DOHH2 (cell line): ENCODE results near the gene LATS1.

Source experiments
- H3F3A ChIP-seq: fragments of 200-600 bp; sonication (generic), shearing (Covaris generic); 2 replicates; pipeline ENCODE4 v1.6.0; 2016; ENCODE audit warnings: antibody characterized with exemption, mild to moderate bottlenecking; ENCODE audit not compliant: control insufficient read depth, insufficient read depth
- H3K27ac ChIP-seq: fragments of 200-600 bp; sonication (generic); 2 replicates; pipeline ENCODE4 v1.5.1; 2014; ENCODE audit warnings: low read depth, mild to moderate bottlenecking, low read length, moderate library complexity
- H3K27me3 ChIP-seq: fragments of 200-600 bp; sonication (generic); 2 replicates; pipeline ENCODE4 v1.6.1; 2014; ENCODE audit warnings: mild to moderate bottlenecking, low read length, mixed read lengths; ENCODE audit not compliant: control insufficient read depth
- H3K36me3 ChIP-seq: fragments of 200-600 bp; sonication (generic); 2 replicates; pipeline ENCODE4 v1.6.1; 2014; ENCODE audit warnings: mild to moderate bottlenecking, low read length, moderate library complexity, mixed read lengths; ENCODE audit not compliant: control insufficient read depth
- H3K4me1 ChIP-seq: fragments of 200-600 bp; sonication (generic); 2 replicates; pipeline ENCODE4 v1.6.1; 2014; ENCODE audit warnings: mild to moderate bottlenecking, low read length, mixed read lengths; ENCODE audit not compliant: control insufficient read depth
- H3K4me2 ChIP-seq: fragments of 200-600 bp; sonication (generic); 2 replicates; pipeline ENCODE4 v1.6.0; 2014; ENCODE audit warnings: mild to moderate bottlenecking, low read length, moderate library complexity
- H3K4me3 ChIP-seq: fragments of 200-600 bp; sonication (generic); 2 replicates; pipeline ENCODE4 v1.5.1; 2014; ENCODE audit warnings: mild to moderate bottlenecking, low read length, mixed read lengths
- H3K79me2 ChIP-seq: fragments of 200-600 bp; sonication (generic); 2 replicates; pipeline ENCODE4 v1.6.1; 2014; ENCODE audit warnings: mild to moderate bottlenecking, low read length, mixed read lengths; ENCODE audit not compliant: control insufficient read depth
- H3K9me2 ChIP-seq: fragments of 200-600 bp; sonication (generic); replicated peaks from 2 replicates; pipeline ENCODE4 v1.6.1; 2014; ENCODE audit warnings: mild to moderate bottlenecking, low read length, mixed read lengths; ENCODE audit not compliant: control insufficient read depth
- H3K9me3 ChIP-seq: fragments of 200-600 bp; sonication (generic); 2 replicates; pipeline ENCODE4 v1.6.1; 2014; ENCODE audit warnings: antibody characterized with exemption, low read length, mixed read lengths; ENCODE audit not compliant: control insufficient read depth, insufficient read depth
- H4K20me1 ChIP-seq: fragments of 200-600 bp; sonication (generic); 2 replicates; pipeline ENCODE4 v1.6.0; 2014; ENCODE audit warnings: low read depth, mild to moderate bottlenecking, antibody characterized with exemption, low read length, moderate library complexity; ENCODE audit not compliant: control insufficient read depth, insufficient read depth
- EZH2phosphoT487 ChIP-seq: fragments of 200-600 bp; sonication (generic); IDR thresholded peaks from 2 replicates; pipeline ENCODE4 v1.6.1; 2017; ENCODE audit warnings: borderline replicate concordance, mild to moderate bottlenecking, antibody characterized with exemption, low read length, moderate library complexity, mixed read lengths
- TF ChIP-seq, protein P1 (sequence below): fragments of 200-600 bp; sonication (generic); IDR thresholded peaks from one replicate; pipeline ENCODE4 v1.5.1; 2014; ENCODE audit warnings: antibody characterized with exemption, mild to moderate bottlenecking, low read depth, low read length; ENCODE audit not compliant: poor library complexity, severe bottlenecking

The LATS1 gene

DNA sequence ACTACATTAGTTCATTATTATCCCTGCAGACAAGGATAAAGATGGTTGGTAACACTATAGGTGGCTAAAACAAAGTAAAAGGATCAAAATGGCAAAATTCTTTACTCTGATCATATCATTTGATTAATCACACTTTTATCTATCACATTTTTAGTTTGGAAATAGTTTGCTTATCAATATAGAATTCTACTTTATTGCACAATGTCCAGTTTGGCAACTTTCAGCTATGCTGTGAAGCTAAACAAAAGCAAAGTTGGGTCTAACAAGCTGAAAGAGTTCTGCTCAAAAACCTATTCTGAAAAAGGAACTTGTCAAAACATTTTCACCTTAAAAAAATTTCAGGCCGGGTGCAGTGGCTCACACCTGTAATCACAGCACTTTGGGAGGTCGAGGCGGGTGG lies 7.9 kb upstream of the LATS1 start:
- H3K9me3 ChIP-seq = no peaks in the 10 kb centered on the region
- peaks cover 12% of the 10 kb centered on the region; the same call in 1 of the 2 replicates for H3F3A ChIP-seq
- H3K4me1 ChIP-seq = no peaks in the 10 kb centered on the region
- H3K9me2 ChIP-seq = no peaks in the 10 kb centered on the region
- H3K4me3 ChIP-seq = no peak overlapping the region
- H3K36me3 ChIP-seq = peaks cover 65% of the 10 kb centered on the region
- H3K27me3 ChIP-seq = no peaks in the 10 kb centered on the region
- no peak overlapping the region for H3K27ac ChIP-seq
- no peaks in the 10 kb centered on the region for H3K79me2 ChIP-seq
- TF ChIP-seq, protein P1, sequence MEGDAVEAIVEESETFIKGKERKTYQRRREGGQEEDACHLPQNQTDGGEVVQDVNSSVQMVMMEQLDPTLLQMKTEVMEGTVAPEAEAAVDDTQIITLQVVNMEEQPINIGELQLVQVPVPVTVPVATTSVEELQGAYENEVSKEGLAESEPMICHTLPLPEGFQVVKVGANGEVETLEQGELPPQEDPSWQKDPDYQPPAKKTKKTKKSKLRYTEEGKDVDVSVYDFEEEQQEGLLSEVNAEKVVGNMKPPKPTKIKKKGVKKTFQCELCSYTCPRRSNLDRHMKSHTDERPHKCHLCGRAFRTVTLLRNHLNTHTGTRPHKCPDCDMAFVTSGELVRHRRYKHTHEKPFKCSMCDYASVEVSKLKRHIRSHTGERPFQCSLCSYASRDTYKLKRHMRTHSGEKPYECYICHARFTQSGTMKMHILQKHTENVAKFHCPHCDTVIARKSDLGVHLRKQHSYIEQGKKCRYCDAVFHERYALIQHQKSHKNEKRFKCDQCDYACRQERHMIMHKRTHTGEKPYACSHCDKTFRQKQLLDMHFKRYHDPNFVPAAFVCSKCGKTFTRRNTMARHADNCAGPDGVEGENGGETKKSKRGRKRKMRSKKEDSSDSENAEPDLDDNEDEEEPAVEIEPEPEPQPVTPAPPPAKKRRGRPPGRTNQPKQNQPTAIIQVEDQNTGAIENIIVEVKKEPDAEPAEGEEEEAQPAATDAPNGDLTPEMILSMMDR = no peak
- H3K4me2 ChIP-seq = no peak overlapping the region
- H4K20me1 ChIP-seq = no peaks in the 10 kb centered on the region

DNA sequence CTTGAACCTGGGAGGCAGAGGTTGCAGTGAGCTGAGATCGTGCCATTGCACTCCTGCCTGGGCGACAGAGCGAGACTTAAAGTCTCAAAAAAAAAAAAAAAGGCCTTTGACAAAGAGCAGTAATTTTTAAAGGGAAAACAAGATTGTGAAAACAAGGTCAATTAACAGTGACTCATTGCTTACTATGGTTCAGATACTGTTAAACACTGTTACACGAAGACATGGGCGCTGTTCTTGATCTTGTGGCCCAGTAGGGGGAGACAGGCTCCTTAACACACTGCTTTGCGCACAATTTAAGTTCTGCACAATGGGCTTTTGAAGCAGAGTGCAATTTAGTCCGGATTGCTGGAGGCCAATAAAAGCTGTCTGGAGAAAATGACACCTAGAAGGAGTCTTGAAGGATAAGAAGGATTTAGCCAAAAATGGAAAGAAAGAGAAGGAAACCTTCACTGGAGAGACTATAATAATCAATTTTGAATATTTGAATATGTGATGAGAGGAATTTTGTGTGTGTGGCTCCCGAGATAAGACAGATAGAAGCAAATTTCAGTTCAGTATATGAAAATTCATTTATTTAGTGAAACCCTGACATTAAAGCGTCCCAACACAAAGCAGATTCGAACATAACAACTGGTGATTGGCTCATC lies 6.0 kb upstream of the LATS1 start:
- H3K4me1 ChIP-seq = no peaks in the 10 kb centered on the region; the same call in 1 of the 2 replicates
- TF ChIP-seq EZH2phosphoT487 = no peak
- TF ChIP-seq, protein P1 = peak; percentile 84
- no peaks in the 10 kb centered on the region for H3K9me3 ChIP-seq
- peaks cover 46% of the 10 kb centered on the region for H3K36me3 ChIP-seq
- no peak overlapping the region for H3K4me3 ChIP-seq
- H4K20me1 ChIP-seq = no peaks in the 10 kb centered on the region
- H3K9me2 ChIP-seq = no peaks in the 10 kb centered on the region
- no peak overlapping the region for H3K4me2 ChIP-seq
- no peaks in the 10 kb centered on the region for H3K79me2 ChIP-seq
- peaks cover 14% of the 10 kb centered on the region; the same call in 1 of the 2 replicates for H3F3A ChIP-seq
- no peaks in the 10 kb centered on the region for H3K27me3 ChIP-seq
- H3K27ac ChIP-seq = no peak overlapping the region

DNA sequence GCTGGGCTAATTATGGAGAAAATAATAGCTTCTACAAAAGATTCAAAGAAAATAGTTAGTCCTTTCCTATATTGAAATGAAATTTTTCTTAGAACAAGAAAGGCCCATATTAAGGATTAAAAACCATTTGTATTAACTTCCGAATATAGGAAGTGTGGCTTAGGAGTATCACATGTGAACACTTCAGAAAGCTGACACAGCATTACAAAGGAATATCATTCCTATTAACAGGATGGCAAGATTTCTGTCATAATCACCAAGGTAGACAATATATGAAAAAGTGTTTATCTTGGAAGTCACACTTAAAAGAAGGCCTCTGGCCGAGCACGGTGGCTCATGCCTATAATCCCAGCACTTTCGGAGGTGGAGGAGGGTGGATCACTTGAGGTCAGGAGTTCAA lies 5.4 kb upstream of the LATS1 start:
- no peak for TF ChIP-seq EZH2phosphoT487
- TF ChIP-seq, protein P1 = no peak
- Histone ChIP-seq H3K4me2 (no peak overlapping the region), H3K27me3 (no peaks in the 10 kb centered on the region), H3K4me3 (no peak overlapping the region), H4K20me1 (no peaks in the 10 kb centered on the region), H3K27ac (no peak overlapping the region), H3K4me1 (peaks cover 6% of the 10 kb centered on the region), H3F3A (peaks cover 14% of the 10 kb centered on the region; the same call in 1 of the 2 replicates), H3K79me2 (peaks cover 5% of the 10 kb centered on the region), H3K9me2 (no peaks in the 10 kb centered on the region), H3K36me3 (peaks cover 40% of the 10 kb centered on the region), H3K9me3 (no peaks in the 10 kb centered on the region)
